GM13977 (cell line): ENCODE data around the gene DOCK10.

Source experiments
- DNase-seq: peaks from one replicate; pipeline ENCODE4 v3.0.0; 2012; ENCODE audit warnings: low spot score
- in situ Hi-C: fragments of 300-500 bp; cut with MboI; formaldehyde crosslinking; loops from one replicate; pipeline ENCODE4 v1.12.0; 2022; ENCODE audit warnings: low sequenced_read_pairs, low pct_unique_long_range_greater_than_20kb, mixed read lengths, inconsistent platforms; ENCODE audit not compliant: unreplicated experiment
- TF ChIP-seq, protein P1 (sequence below): IDR thresholded peaks from 2 replicates; pipeline ENCODE4 v1.5.1; 2012; ENCODE audit warnings: mild to moderate bottlenecking, control low read depth; ENCODE audit not compliant: insufficient read depth; ENCODE audit errors: extremely low read depth, missing control alignments

DOCK10 gene

DNA sequence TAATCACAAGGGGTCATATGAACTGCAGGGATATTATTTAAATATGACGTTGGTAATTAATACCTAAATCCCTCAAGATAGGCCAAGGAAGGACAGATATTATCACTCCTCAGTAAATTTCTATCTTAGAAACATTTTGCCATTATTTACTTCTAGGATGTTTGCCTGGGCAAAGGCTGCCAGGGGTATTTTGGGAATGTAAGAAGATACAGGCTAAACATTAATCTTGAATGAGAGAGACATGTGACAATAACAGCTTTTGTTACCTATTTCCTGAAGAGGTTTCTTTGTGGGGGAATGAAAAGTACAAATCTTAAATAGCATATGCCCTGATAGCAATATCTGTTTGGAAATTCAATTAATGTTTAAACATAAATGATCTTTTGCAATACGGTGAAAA lies 325.3 kb downstream of the DOCK10 start:
- in situ Hi-C loops = no loop called here
- TF ChIP-seq, protein P1, sequence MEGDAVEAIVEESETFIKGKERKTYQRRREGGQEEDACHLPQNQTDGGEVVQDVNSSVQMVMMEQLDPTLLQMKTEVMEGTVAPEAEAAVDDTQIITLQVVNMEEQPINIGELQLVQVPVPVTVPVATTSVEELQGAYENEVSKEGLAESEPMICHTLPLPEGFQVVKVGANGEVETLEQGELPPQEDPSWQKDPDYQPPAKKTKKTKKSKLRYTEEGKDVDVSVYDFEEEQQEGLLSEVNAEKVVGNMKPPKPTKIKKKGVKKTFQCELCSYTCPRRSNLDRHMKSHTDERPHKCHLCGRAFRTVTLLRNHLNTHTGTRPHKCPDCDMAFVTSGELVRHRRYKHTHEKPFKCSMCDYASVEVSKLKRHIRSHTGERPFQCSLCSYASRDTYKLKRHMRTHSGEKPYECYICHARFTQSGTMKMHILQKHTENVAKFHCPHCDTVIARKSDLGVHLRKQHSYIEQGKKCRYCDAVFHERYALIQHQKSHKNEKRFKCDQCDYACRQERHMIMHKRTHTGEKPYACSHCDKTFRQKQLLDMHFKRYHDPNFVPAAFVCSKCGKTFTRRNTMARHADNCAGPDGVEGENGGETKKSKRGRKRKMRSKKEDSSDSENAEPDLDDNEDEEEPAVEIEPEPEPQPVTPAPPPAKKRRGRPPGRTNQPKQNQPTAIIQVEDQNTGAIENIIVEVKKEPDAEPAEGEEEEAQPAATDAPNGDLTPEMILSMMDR = no peak
- DNase-seq = no peak

DNA sequence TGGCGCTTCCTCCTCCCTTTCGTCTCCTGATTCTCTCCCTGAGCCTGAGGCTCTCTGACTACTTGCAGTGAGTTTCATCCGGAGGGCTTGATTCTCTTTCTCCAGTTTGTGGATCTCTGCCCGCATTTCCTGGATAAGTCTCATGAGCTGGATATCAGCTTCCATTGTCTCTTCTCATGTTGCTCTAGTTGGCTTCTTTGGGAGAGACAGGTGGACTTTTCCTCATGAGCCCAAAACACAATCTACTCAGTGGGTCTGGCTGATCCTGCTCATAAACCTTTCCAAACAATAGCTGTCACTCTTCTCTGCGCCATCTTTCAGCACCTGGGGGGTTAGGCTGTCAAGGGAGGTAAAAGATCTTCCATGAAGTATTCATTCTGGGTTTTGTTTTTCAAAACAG lies 326.1 kb downstream of the DOCK10 start, which contains the start of gene CCDC195:
CCDC195 (minus strand) TSS at position 165 of the 400 bp plus-strand sequence; CDS start at position 165, 0 bp downstream.
- in situ Hi-C loops = no loop called here
- DNase-seq = no peak
- TF ChIP-seq, protein P1 = no peak
